ENCODE results near the gene RAB6A.

Gene RAB6A

GRCh38 chr11:73635721-73636120 is 125.2 kb downstream of the RAB6A start:
- Histone ChIP-seq H3K4me1 (ENCODE audit: control insufficient read depth, insufficient read depth, low read length) (peaks cover 8% of the 10 kb centered on the region), H3K9me3 (ENCODE audit: control insufficient read depth, low read length) (no peaks in the 10 kb centered on the region), H3K4me3 (ENCODE audit: insufficient read depth, low read depth, low read length) (no peak overlapping the region), H3K27ac (ENCODE audit: insufficient read depth, low read depth, low read length, poor library complexity, severe bottlenecking) (no peak overlapping the region), H3K36me3 (ENCODE audit: control insufficient read depth, insufficient read depth, low read length) (no peaks in the 10 kb centered on the region), H3K27me3 (ENCODE audit: control insufficient read depth, insufficient read depth, low read length, poor library complexity, severe bottlenecking) (no peaks in the 10 kb centered on the region)
- WGBS, 2 experiments: 93 to 97% methylated on average over 5 of the region's 5 CpGs

- peaks cover 8% of the 10 kb centered on the region for H3K4me1 ChIP-seq (ENCODE audit: control insufficient read depth, insufficient read depth, low read length)
- no peak overlapping the region for H3K27ac ChIP-seq (ENCODE audit: insufficient read depth, low read depth, low read length, poor library complexity, severe bottlenecking)
- H3K27me3 ChIP-seq (ENCODE audit: control insufficient read depth, insufficient read depth, low read length, poor library complexity, severe bottlenecking): no peaks in the 10 kb centered on the region
- H3K36me3 ChIP-seq (ENCODE audit: control insufficient read depth, insufficient read depth, low read length): no peaks in the 10 kb centered on the region
- H3K4me3 ChIP-seq (ENCODE audit: insufficient read depth, low read depth, low read length): no peak overlapping the region
- 95 to 100% methylated on average over 2 of the region's 2 CpGs for WGBS, 2 experiments
- H3K9me3 ChIP-seq (ENCODE audit: control insufficient read depth, low read length): no peaks in the 10 kb centered on the region
Observed at GRCh38 chr11:73633999-73634398, 126.9 kb downstream of the RAB6A start.

- Histone ChIP-seq H3K4me3 (ENCODE audit: insufficient read depth, low read depth, low read length) (no peak overlapping the region), H3K27ac (ENCODE audit: insufficient read depth, low read depth, low read length, poor library complexity, severe bottlenecking) (no peak overlapping the region), H3K9me3 (ENCODE audit: control insufficient read depth, low read length) (no peaks in the 10 kb centered on the region), H3K4me1 (ENCODE audit: control insufficient read depth, insufficient read depth, low read length) (peaks cover 8% of the 10 kb centered on the region), H3K27me3 (ENCODE audit: control insufficient read depth, insufficient read depth, low read length, poor library complexity, severe bottlenecking) (no peaks in the 10 kb centered on the region), H3K36me3 (ENCODE audit: control insufficient read depth, insufficient read depth, low read length) (no peaks in the 10 kb centered on the region)
- 90 to 91% methylated on average over 4 of the region's 4 CpGs for WGBS, 2 experiments
Observed at GRCh38 chr11:73632996-73633395, 127.9 kb downstream of the RAB6A start.

- H3K27ac ChIP-seq (ENCODE audit: insufficient read depth, low read depth, low read length, poor library complexity, severe bottlenecking): no peak overlapping the region
Observed at GRCh38 chr11:73629907-73630306, 131.0 kb downstream of the RAB6A start.

GRCh38 chr11:73625696-73626318 is 135.1 kb downstream of the RAB6A start:
- Histone ChIP-seq H3K36me3 (ENCODE audit: control insufficient read depth, insufficient read depth, low read length) (no peaks in the 10 kb centered on the region), H3K4me3 (ENCODE audit: insufficient read depth, low read depth, low read length) (no peak overlapping the region), H3K9me3 (ENCODE audit: control insufficient read depth, low read length) (no peaks in the 10 kb centered on the region), H3K27me3 (ENCODE audit: control insufficient read depth, insufficient read depth, low read length, poor library complexity, severe bottlenecking) (no peaks in the 10 kb centered on the region), H3K4me1 (ENCODE audit: control insufficient read depth, insufficient read depth, low read length) (no peaks in the 10 kb centered on the region), H3K27ac (ENCODE audit: insufficient read depth, low read depth, low read length, poor library complexity, severe bottlenecking) (no peak overlapping the region)
- WGBS, 2 experiments: 42 to 52% methylated on average over 17 to 19 of the region's 19 CpGs

More at GRCh38 chr11:73629907-73630306, 131.0 kb downstream of the RAB6A start:
- 83 to 84% methylated on average over 7 of the region's 7 CpGs for WGBS, 2 experiments
- Histone ChIP-seq H3K4me1 (ENCODE audit: control insufficient read depth, insufficient read depth, low read length) (peaks cover 8% of the 10 kb centered on the region), H3K9me3 (ENCODE audit: control insufficient read depth, low read length) (no peaks in the 10 kb centered on the region), H3K36me3 (ENCODE audit: control insufficient read depth, insufficient read depth, low read length) (no peaks in the 10 kb centered on the region), H3K4me3 (ENCODE audit: insufficient read depth, low read depth, low read length) (no peak overlapping the region), H3K27me3 (ENCODE audit: control insufficient read depth, insufficient read depth, low read length, poor library complexity, severe bottlenecking) (no peaks in the 10 kb centered on the region)

All from ectodermal cell (in vitro differentiated cells).